DOHH2 (cell line): Measurements from ENCODE around the gene TM6SF1.

Source experiments
- H3F3A ChIP-seq: fragments of 200-600 bp; sonication (generic), shearing (Covaris generic); 2 replicates; pipeline ENCODE4 v1.6.0; 2016; ENCODE audit warnings: antibody characterized with exemption, mild to moderate bottlenecking; ENCODE audit not compliant: control insufficient read depth, insufficient read depth
- H3K27ac ChIP-seq: fragments of 200-600 bp; sonication (generic); 2 replicates; pipeline ENCODE4 v1.5.1; 2014; ENCODE audit warnings: low read depth, mild to moderate bottlenecking, low read length, moderate library complexity
- H3K27me3 ChIP-seq: fragments of 200-600 bp; sonication (generic); 2 replicates; pipeline ENCODE4 v1.6.1; 2014; ENCODE audit warnings: mild to moderate bottlenecking, low read length, mixed read lengths; ENCODE audit not compliant: control insufficient read depth
- H3K36me3 ChIP-seq: fragments of 200-600 bp; sonication (generic); 2 replicates; pipeline ENCODE4 v1.6.1; 2014; ENCODE audit warnings: mild to moderate bottlenecking, low read length, moderate library complexity, mixed read lengths; ENCODE audit not compliant: control insufficient read depth
- H3K4me1 ChIP-seq: fragments of 200-600 bp; sonication (generic); 2 replicates; pipeline ENCODE4 v1.6.1; 2014; ENCODE audit warnings: mild to moderate bottlenecking, low read length, mixed read lengths; ENCODE audit not compliant: control insufficient read depth
- H3K4me2 ChIP-seq: fragments of 200-600 bp; sonication (generic); 2 replicates; pipeline ENCODE4 v1.6.0; 2014; ENCODE audit warnings: mild to moderate bottlenecking, low read length, moderate library complexity
- H3K4me3 ChIP-seq: fragments of 200-600 bp; sonication (generic); 2 replicates; pipeline ENCODE4 v1.5.1; 2014; ENCODE audit warnings: mild to moderate bottlenecking, low read length, mixed read lengths
- H3K79me2 ChIP-seq: fragments of 200-600 bp; sonication (generic); 2 replicates; pipeline ENCODE4 v1.6.1; 2014; ENCODE audit warnings: mild to moderate bottlenecking, low read length, mixed read lengths; ENCODE audit not compliant: control insufficient read depth
- H3K9me2 ChIP-seq: fragments of 200-600 bp; sonication (generic); replicated peaks from 2 replicates; pipeline ENCODE4 v1.6.1; 2014; ENCODE audit warnings: mild to moderate bottlenecking, low read length, mixed read lengths; ENCODE audit not compliant: control insufficient read depth
- H3K9me3 ChIP-seq: fragments of 200-600 bp; sonication (generic); 2 replicates; pipeline ENCODE4 v1.6.1; 2014; ENCODE audit warnings: antibody characterized with exemption, low read length, mixed read lengths; ENCODE audit not compliant: control insufficient read depth, insufficient read depth
- H4K20me1 ChIP-seq: fragments of 200-600 bp; sonication (generic); 2 replicates; pipeline ENCODE4 v1.6.0; 2014; ENCODE audit warnings: low read depth, mild to moderate bottlenecking, antibody characterized with exemption, low read length, moderate library complexity; ENCODE audit not compliant: control insufficient read depth, insufficient read depth
- CTCF ChIP-seq: fragments of 200-600 bp; sonication (generic); IDR thresholded peaks from one replicate; pipeline ENCODE4 v1.5.1; 2014; ENCODE audit warnings: antibody characterized with exemption, mild to moderate bottlenecking, low read depth, low read length; ENCODE audit not compliant: poor library complexity, severe bottlenecking
- EZH2phosphoT487 ChIP-seq: fragments of 200-600 bp; sonication (generic); IDR thresholded peaks from 2 replicates; pipeline ENCODE4 v1.6.1; 2017; ENCODE audit warnings: borderline replicate concordance, mild to moderate bottlenecking, antibody characterized with exemption, low read length, moderate library complexity, mixed read lengths

Gene TM6SF1

GRCh38 chr15:83062768-83063180, 44.7 kb upstream of the TM6SF1 start:
- no peaks in the 10 kb centered on the region for H3K9me3 ChIP-seq
- TF ChIP-seq EZH2phosphoT487, result no peak
- TF ChIP-seq CTCF, result no peak
- H3K27ac ChIP-seq, result peak overlapping the region; percentile 12; the same call in 1 of the 2 replicates
- H3K36me3 ChIP-seq, result peaks cover 64% of the 10 kb centered on the region
- H3K79me2 ChIP-seq, result peaks cover 100% of the 10 kb centered on the region
- H3K4me2 ChIP-seq, result peak overlapping the region; percentile 67
- H3F3A ChIP-seq, result peaks cover 9% of the 10 kb centered on the region; the same call in 1 of the 2 replicates
- H3K4me1 ChIP-seq, result peaks cover 45% of the 10 kb centered on the region
- H3K9me2 ChIP-seq, result no peaks in the 10 kb centered on the region
- peaks cover 47% of the 10 kb centered on the region for H4K20me1 ChIP-seq
- H3K4me3 ChIP-seq, result peak overlapping the region; percentile 82
- H3K27me3 ChIP-seq, result no peaks in the 10 kb centered on the region

- Histone ChIP-seq H3K27ac (peak overlapping the region; percentile 12; the same call in 1 of the 2 replicates), H3K79me2 (peaks cover 95% of the 10 kb centered on the region), H3K4me1 (peaks cover 50% of the 10 kb centered on the region), H3K4me2 (peak overlapping the region; percentile 67), H3K4me3 (peak overlapping the region; percentile 82), H3K36me3 (peaks cover 60% of the 10 kb centered on the region), H3K27me3 (no peaks in the 10 kb centered on the region), H4K20me1 (peaks cover 47% of the 10 kb centered on the region), H3K9me2 (no peaks in the 10 kb centered on the region), H3F3A (peaks cover 12% of the 10 kb centered on the region), H3K9me3 (no peaks in the 10 kb centered on the region)
- TF ChIP-seq EZH2phosphoT487, result no peak
- no peak for TF ChIP-seq CTCF
Measured at GRCh38 chr15:83063551-83063950, 43.9 kb upstream of the TM6SF1 start.

GRCh38 chr15:83064859-83065258, 42.6 kb upstream of the TM6SF1 start:
- H4K20me1 ChIP-seq, result peaks cover 47% of the 10 kb centered on the region
- peaks cover 53% of the 10 kb centered on the region for H3K36me3 ChIP-seq
- peak overlapping the region; percentile 82 for H3K4me3 ChIP-seq
- H3F3A ChIP-seq, result peaks cover 12% of the 10 kb centered on the region
- H3K9me2 ChIP-seq, result no peaks in the 10 kb centered on the region
- peaks cover 50% of the 10 kb centered on the region for H3K4me1 ChIP-seq
- H3K79me2 ChIP-seq, result peaks cover 82% of the 10 kb centered on the region
- peak overlapping the region; percentile 67 for H3K4me2 ChIP-seq
- no peak overlapping the region for H3K27ac ChIP-seq
- peaks cover 7% of the 10 kb centered on the region for H3K9me3 ChIP-seq
- H3K27me3 ChIP-seq, result no peaks in the 10 kb centered on the region
- TF ChIP-seq EZH2phosphoT487, result no peak
- TF ChIP-seq CTCF, result no peak
